KMS-11 (cell line): ENCODE measurements around the gene PAX8.

Experiments
- H2AFZ ChIP-seq: fragments of 200-600 bp; sonication (generic); 2 replicates; pipeline ENCODE4 v1.6.1; 2016; ENCODE audit warnings: antibody characterized with exemption, mixed run types, low read depth
- H3K27ac ChIP-seq: fragments of 200-600 bp; sonication (generic); 2 replicates; pipeline ENCODE4 v1.6.1; 2016; ENCODE audit warnings: mild to moderate bottlenecking, mixed run types
- H3K27me3 ChIP-seq: fragments of 200-600 bp; sonication (generic); 2 replicates; pipeline ENCODE4 v1.6.1; 2017; ENCODE audit warnings: mild to moderate bottlenecking, low read depth, mixed run types, moderate library complexity; ENCODE audit not compliant: insufficient read depth
- H3K36me3 ChIP-seq: fragments of 200-600 bp; sonication (generic); 2 replicates; pipeline ENCODE4 v1.6.1; 2017; ENCODE audit warnings: mild to moderate bottlenecking, mixed run types; ENCODE audit not compliant: insufficient read depth
- H3K4me1 ChIP-seq: fragments of 200-600 bp; sonication (generic); 2 replicates; pipeline ENCODE4 v1.6.1; 2016; ENCODE audit warnings: mild to moderate bottlenecking, low read depth, mixed run types; ENCODE audit not compliant: poor library complexity, severe bottlenecking
- H3K4me2 ChIP-seq: fragments of 200-600 bp; sonication (generic); 2 replicates; pipeline ENCODE4 v1.7.0; 2016; ENCODE audit warnings: mild to moderate bottlenecking, mixed run types
- H3K4me3 ChIP-seq: fragments of 200-600 bp; sonication (generic); IDR thresholded peaks from 2 replicates; pipeline ENCODE4 v1.6.1; 2017; ENCODE audit warnings: low read depth, low read length, mixed read lengths; ENCODE audit not compliant: insufficient read depth
- H3K79me2 ChIP-seq: fragments of 200-600 bp; sonication (generic); 2 replicates; pipeline ENCODE4 v1.6.1; 2016; ENCODE audit warnings: low read depth, mixed run types; ENCODE audit not compliant: insufficient read depth
- H3K9ac ChIP-seq: fragments of 200-600 bp; sonication (generic); 2 replicates; pipeline ENCODE4 v1.6.1; 2016; ENCODE audit warnings: mild to moderate bottlenecking, mixed run types
- H4K20me1 ChIP-seq: fragments of 200-600 bp; sonication (generic); 2 replicates; pipeline ENCODE4 v1.6.1; 2016; ENCODE audit warnings: mild to moderate bottlenecking, mixed run types; ENCODE audit not compliant: insufficient read depth
- TF ChIP-seq, protein P1 (sequence below): fragments of 200-600 bp; sonication (generic); conservative IDR thresholded peaks from 2 replicates; pipeline ENCODE4 v1.6.1; 2017; ENCODE audit warnings: low read depth, mild to moderate bottlenecking, antibody characterized with exemption, low read length, moderate library complexity, mixed read lengths

The PAX8 gene

DNA sequence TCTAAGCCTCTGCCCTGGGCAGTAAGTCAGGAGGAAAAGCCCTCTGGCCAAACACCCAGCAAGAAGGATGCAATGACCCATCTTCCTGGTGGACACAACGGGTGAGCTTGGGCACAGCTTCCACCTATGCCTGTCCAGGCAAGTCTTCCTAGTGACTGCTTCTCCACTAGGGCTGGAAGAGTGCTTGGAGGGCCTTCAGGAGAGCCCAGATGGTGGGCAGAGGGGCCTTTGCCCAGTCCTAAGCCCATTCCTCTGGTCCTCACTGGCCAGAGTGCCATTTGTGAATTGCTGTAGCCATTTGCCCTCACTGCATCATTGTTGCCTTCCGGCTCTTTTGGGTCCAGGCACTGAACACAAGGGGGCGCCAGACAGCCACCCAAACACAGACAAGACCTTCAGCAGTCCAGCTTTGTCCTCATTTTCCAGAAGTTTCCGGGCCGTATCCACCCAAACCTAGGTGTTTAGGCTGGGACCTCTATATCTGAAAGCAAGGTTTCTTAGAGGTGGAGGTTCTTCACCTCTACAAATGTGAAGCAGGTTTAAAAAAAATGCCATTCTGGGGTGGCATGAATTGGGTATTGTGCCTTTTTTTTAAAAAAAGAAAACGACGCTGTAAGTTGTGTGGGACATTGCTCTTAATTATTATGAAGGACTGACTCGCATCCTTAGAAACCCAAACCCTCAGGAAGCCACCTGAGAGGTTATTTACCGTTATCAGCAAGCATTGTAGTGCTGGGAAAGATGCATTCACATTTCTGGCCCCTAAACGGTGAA, 29.5 kb downstream of the PAX8 start:
- Histone ChIP-seq H4K20me1 (no peaks in the 10 kb centered on the region), H3K4me3 (no peak overlapping the region), H3K4me1 (no peaks in the 10 kb centered on the region), H3K36me3 (no peaks in the 10 kb centered on the region), H2AFZ (peak overlapping the region; percentile 59; the same call in 1 of the 2 replicates), H3K79me2 (no peaks in the 10 kb centered on the region), H3K27me3 (no peaks in the 10 kb centered on the region), H3K4me2 (no peak overlapping the region), H3K9ac (no peak overlapping the region), H3K27ac (no peak overlapping the region)
- TF ChIP-seq, protein P1, sequence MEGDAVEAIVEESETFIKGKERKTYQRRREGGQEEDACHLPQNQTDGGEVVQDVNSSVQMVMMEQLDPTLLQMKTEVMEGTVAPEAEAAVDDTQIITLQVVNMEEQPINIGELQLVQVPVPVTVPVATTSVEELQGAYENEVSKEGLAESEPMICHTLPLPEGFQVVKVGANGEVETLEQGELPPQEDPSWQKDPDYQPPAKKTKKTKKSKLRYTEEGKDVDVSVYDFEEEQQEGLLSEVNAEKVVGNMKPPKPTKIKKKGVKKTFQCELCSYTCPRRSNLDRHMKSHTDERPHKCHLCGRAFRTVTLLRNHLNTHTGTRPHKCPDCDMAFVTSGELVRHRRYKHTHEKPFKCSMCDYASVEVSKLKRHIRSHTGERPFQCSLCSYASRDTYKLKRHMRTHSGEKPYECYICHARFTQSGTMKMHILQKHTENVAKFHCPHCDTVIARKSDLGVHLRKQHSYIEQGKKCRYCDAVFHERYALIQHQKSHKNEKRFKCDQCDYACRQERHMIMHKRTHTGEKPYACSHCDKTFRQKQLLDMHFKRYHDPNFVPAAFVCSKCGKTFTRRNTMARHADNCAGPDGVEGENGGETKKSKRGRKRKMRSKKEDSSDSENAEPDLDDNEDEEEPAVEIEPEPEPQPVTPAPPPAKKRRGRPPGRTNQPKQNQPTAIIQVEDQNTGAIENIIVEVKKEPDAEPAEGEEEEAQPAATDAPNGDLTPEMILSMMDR = peak; percentile 87

DNA sequence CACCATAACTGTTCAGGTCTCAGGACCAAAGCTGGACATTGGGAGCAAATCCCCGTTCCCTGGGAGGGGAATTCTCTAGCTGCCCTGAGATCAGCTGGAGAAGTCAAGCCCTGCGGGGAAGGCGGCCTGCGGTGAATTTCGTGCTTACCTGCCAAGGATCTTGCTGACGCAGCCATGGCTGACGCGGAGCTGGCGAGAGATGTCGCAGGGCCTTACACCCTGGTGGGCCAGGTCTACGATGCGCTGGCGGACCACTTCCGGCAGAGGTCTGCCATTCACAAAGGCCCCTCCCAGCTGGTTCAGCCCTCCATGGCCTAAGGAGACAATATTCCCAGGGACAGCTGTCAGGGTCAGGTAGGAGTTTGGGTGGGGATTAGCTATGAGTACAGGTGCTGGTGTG, 32.1 kb downstream of the PAX8 start:
- H3K4me1 ChIP-seq = no peaks in the 10 kb centered on the region
- no peak overlapping the region for H3K4me2 ChIP-seq
- H3K79me2 ChIP-seq = no peaks in the 10 kb centered on the region
- no peak overlapping the region for H3K27ac ChIP-seq
- H3K36me3 ChIP-seq = no peaks in the 10 kb centered on the region
- no peak overlapping the region for H3K4me3 ChIP-seq
- H2AFZ ChIP-seq = no peak overlapping the region
- no peaks in the 10 kb centered on the region for H3K27me3 ChIP-seq
- H3K9ac ChIP-seq = no peak overlapping the region
- H4K20me1 ChIP-seq = no peaks in the 10 kb centered on the region
- TF ChIP-seq, protein P1 = no peak

DNA sequence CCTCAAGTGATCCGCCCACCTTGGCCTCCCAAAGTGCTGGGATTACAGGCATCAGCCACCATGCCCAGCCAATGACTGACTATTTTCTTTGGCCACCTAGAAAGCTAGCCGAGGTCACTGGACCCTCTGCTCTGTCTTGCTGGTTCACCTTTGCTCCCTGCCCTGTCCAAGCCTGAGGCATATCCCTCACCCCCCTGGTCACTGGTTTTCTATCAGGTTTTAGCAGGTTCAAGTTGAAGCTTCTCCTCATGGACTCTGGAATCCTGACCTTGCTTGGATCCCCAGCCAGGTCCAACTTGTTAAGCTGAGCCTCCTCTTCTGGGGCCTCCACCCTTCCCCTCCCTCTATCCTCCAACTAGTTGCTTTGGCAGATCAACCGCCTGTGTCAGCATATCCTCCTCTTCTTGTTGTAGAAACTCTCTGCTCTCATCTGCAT, 33.4 kb downstream of the PAX8 start:
- H2AFZ ChIP-seq = no peak overlapping the region
- no peaks in the 10 kb centered on the region for H4K20me1 ChIP-seq

DNA sequence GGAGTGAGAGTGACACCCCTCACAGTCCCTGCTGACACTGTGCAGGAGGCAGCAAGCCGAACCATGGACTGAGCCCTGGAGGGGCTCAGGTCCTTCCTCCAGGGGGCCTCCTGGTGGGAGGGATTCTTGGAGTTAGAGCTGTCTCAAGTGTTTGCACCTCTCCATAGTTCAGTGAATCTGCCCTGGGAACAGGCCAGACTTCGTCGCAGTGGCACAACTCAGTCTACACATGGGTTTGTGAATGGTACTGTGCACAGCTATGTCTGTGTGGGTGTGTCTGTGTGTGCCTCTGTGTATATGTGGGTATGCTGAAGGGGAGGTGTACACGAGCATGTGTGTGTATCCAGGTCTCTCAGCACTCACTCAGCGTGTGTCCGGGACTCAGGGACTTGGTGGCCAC, 36.4 kb downstream of the PAX8 start:
- Histone ChIP-seq H3K27me3 (no peaks in the 10 kb centered on the region), H2AFZ (no peak overlapping the region), H3K36me3 (no peaks in the 10 kb centered on the region), H3K4me2 (no peak overlapping the region), H4K20me1 (no peaks in the 10 kb centered on the region), H3K4me3 (no peak overlapping the region), H3K27ac (no peak overlapping the region), H3K4me1 (no peaks in the 10 kb centered on the region), H3K9ac (no peak overlapping the region), H3K79me2 (no peaks in the 10 kb centered on the region)
- TF ChIP-seq, protein P1 = no peak

More for the DNA sequence above, 33.4 kb downstream of the PAX8 start:
- H3K27ac ChIP-seq = no peak overlapping the region
- H3K36me3 ChIP-seq = no peaks in the 10 kb centered on the region
- H3K27me3 ChIP-seq = no peaks in the 10 kb centered on the region
- H3K4me2 ChIP-seq = no peak overlapping the region
- H3K9ac ChIP-seq = no peak overlapping the region
- H3K4me1 ChIP-seq = no peaks in the 10 kb centered on the region
- TF ChIP-seq, protein P1 = no peak
- no peak overlapping the region for H3K4me3 ChIP-seq
- H3K79me2 ChIP-seq = no peaks in the 10 kb centered on the region
